DOHH2 (cell line): ENCODE data around the gene RNF213.

ENCODE experiments used
- H3F3A ChIP-seq: fragments of 200-600 bp; sonication (generic), shearing (Covaris generic); 2 replicates; pipeline ENCODE4 v1.6.0; 2016; ENCODE audit warnings: antibody characterized with exemption, mild to moderate bottlenecking; ENCODE audit not compliant: control insufficient read depth, insufficient read depth
- H3K27ac ChIP-seq: fragments of 200-600 bp; sonication (generic); 2 replicates; pipeline ENCODE4 v1.5.1; 2014; ENCODE audit warnings: low read depth, mild to moderate bottlenecking, low read length, moderate library complexity
- H3K27me3 ChIP-seq: fragments of 200-600 bp; sonication (generic); 2 replicates; pipeline ENCODE4 v1.6.1; 2014; ENCODE audit warnings: mild to moderate bottlenecking, low read length, mixed read lengths; ENCODE audit not compliant: control insufficient read depth
- H3K36me3 ChIP-seq: fragments of 200-600 bp; sonication (generic); 2 replicates; pipeline ENCODE4 v1.6.1; 2014; ENCODE audit warnings: mild to moderate bottlenecking, low read length, moderate library complexity, mixed read lengths; ENCODE audit not compliant: control insufficient read depth
- H3K4me1 ChIP-seq: fragments of 200-600 bp; sonication (generic); 2 replicates; pipeline ENCODE4 v1.6.1; 2014; ENCODE audit warnings: mild to moderate bottlenecking, low read length, mixed read lengths; ENCODE audit not compliant: control insufficient read depth
- H3K4me2 ChIP-seq: fragments of 200-600 bp; sonication (generic); 2 replicates; pipeline ENCODE4 v1.6.0; 2014; ENCODE audit warnings: mild to moderate bottlenecking, low read length, moderate library complexity
- H3K4me3 ChIP-seq: fragments of 200-600 bp; sonication (generic); 2 replicates; pipeline ENCODE4 v1.5.1; 2014; ENCODE audit warnings: mild to moderate bottlenecking, low read length, mixed read lengths
- H3K79me2 ChIP-seq: fragments of 200-600 bp; sonication (generic); 2 replicates; pipeline ENCODE4 v1.6.1; 2014; ENCODE audit warnings: mild to moderate bottlenecking, low read length, mixed read lengths; ENCODE audit not compliant: control insufficient read depth
- H3K9me2 ChIP-seq: fragments of 200-600 bp; sonication (generic); replicated peaks from 2 replicates; pipeline ENCODE4 v1.6.1; 2014; ENCODE audit warnings: mild to moderate bottlenecking, low read length, mixed read lengths; ENCODE audit not compliant: control insufficient read depth
- H3K9me3 ChIP-seq: fragments of 200-600 bp; sonication (generic); 2 replicates; pipeline ENCODE4 v1.6.1; 2014; ENCODE audit warnings: antibody characterized with exemption, low read length, mixed read lengths; ENCODE audit not compliant: control insufficient read depth, insufficient read depth
- H4K20me1 ChIP-seq: fragments of 200-600 bp; sonication (generic); 2 replicates; pipeline ENCODE4 v1.6.0; 2014; ENCODE audit warnings: low read depth, mild to moderate bottlenecking, antibody characterized with exemption, low read length, moderate library complexity; ENCODE audit not compliant: control insufficient read depth, insufficient read depth
- EZH2phosphoT487 ChIP-seq: fragments of 200-600 bp; sonication (generic); IDR thresholded peaks from 2 replicates; pipeline ENCODE4 v1.6.1; 2017; ENCODE audit warnings: borderline replicate concordance, mild to moderate bottlenecking, antibody characterized with exemption, low read length, moderate library complexity, mixed read lengths
- TF ChIP-seq, protein P1 (sequence below): fragments of 200-600 bp; sonication (generic); IDR thresholded peaks from one replicate; pipeline ENCODE4 v1.5.1; 2014; ENCODE audit warnings: antibody characterized with exemption, mild to moderate bottlenecking, low read depth, low read length; ENCODE audit not compliant: poor library complexity, severe bottlenecking

Gene RNF213

DNA sequence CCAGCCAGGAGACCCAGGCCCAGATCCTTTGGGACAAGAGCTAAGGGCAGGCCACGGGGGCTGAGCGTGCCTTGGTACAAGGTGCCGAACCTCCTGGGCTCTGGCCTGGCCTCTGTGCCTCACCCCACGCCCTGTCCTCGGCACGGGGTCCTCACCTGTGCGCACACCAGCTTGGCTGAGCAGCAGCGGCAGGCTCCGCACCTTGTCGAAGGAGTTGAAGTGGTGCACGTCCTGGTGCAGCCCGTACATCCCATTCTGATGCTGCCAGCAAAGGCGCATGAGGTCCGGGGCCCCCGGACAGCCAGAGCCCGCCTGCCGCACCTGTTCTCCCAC lies 45.8 kb upstream of the RNF213 start:
- H3K4me2 ChIP-seq = no peak overlapping the region
- no peaks in the 10 kb centered on the region for H3K9me3 ChIP-seq
- no peak overlapping the region for H3K4me3 ChIP-seq
- H3F3A ChIP-seq = no peaks in the 10 kb centered on the region
- 0 out of 2 replicates have a peak, but pooled peaks cover 1% of the 10 kb centered on the region for H4K20me1 ChIP-seq
- peaks cover 15% of the 10 kb centered on the region for H3K4me1 ChIP-seq
- H3K79me2 ChIP-seq = no peaks in the 10 kb centered on the region
- no peaks in the 10 kb centered on the region for H3K36me3 ChIP-seq
- no peaks in the 10 kb centered on the region for H3K9me2 ChIP-seq
- H3K27me3 ChIP-seq = peaks cover 3% of the 10 kb centered on the region
- H3K27ac ChIP-seq = no peak overlapping the region
- TF ChIP-seq, protein P1, sequence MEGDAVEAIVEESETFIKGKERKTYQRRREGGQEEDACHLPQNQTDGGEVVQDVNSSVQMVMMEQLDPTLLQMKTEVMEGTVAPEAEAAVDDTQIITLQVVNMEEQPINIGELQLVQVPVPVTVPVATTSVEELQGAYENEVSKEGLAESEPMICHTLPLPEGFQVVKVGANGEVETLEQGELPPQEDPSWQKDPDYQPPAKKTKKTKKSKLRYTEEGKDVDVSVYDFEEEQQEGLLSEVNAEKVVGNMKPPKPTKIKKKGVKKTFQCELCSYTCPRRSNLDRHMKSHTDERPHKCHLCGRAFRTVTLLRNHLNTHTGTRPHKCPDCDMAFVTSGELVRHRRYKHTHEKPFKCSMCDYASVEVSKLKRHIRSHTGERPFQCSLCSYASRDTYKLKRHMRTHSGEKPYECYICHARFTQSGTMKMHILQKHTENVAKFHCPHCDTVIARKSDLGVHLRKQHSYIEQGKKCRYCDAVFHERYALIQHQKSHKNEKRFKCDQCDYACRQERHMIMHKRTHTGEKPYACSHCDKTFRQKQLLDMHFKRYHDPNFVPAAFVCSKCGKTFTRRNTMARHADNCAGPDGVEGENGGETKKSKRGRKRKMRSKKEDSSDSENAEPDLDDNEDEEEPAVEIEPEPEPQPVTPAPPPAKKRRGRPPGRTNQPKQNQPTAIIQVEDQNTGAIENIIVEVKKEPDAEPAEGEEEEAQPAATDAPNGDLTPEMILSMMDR = no peak
- TF ChIP-seq EZH2phosphoT487 = no peak

GRCh38 chr17:80216473-80217456 lies 43.9 kb upstream of the RNF213 start:
- Histone ChIP-seq H3K27ac (no peak overlapping the region), H3K4me2 (no peak overlapping the region), H3K9me3 (no peaks in the 10 kb centered on the region), H3K9me2 (no peaks in the 10 kb centered on the region), H3K36me3 (no peaks in the 10 kb centered on the region), H3K4me1 (peaks cover 19% of the 10 kb centered on the region), H3K27me3 (peaks cover 17% of the 10 kb centered on the region), H3K4me3 (no peak overlapping the region), H3K79me2 (no peaks in the 10 kb centered on the region), H3F3A (no peaks in the 10 kb centered on the region), H4K20me1 (0 out of 2 replicates have a peak, but pooled peaks cover 2% of the 10 kb centered on the region)
- TF ChIP-seq, protein P1 = no peak
- no peak for TF ChIP-seq EZH2phosphoT487

DNA sequence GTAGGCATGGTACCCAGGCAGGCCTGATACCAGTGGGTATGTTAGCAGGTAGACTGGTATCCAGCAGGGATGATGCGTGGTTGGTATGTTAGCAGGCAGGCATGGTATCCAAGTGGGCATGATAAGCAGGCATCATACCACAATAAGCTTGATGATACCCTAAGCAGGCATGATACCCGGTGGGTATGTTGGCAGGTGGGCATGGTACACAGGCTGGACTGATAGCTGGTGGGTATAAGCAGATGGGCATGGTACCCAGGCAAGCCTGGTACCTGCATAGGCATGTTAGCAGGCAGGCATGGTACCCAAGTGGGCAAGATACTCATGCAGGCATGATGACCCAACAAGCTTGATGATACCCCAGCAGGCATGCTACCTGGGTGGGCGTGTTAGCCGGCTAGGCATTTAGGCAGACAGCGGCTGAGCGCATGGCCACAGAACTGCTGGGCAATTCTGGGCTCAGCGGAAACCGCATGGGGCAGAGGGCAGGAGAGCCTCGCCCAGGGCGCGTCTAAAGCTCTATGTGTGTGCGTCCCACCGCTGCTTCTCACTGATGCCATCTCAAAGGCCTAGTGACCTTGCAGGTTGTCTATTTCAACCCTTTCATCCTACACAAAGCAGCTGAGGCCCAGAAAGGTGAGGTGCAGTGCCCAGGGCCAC lies 42.8 kb upstream of the RNF213 start:
- H3K27ac ChIP-seq = no peak overlapping the region
- H3F3A ChIP-seq = no peaks in the 10 kb centered on the region
- H3K4me1 ChIP-seq = peaks cover 19% of the 10 kb centered on the region
- H3K4me3 ChIP-seq = no peak overlapping the region
- no peak overlapping the region for H3K4me2 ChIP-seq
- peaks cover 17% of the 10 kb centered on the region for H3K27me3 ChIP-seq
- no peaks in the 10 kb centered on the region for H3K9me3 ChIP-seq
- H3K9me2 ChIP-seq = no peaks in the 10 kb centered on the region
- TF ChIP-seq EZH2phosphoT487 = no peak
- TF ChIP-seq, protein P1 = no peak
- H3K36me3 ChIP-seq = no peaks in the 10 kb centered on the region
- H3K79me2 ChIP-seq = no peaks in the 10 kb centered on the region
- 0 out of 2 replicates have a peak, but pooled peaks cover 2% of the 10 kb centered on the region for H4K20me1 ChIP-seq
